Stimulated activated CD8-positive, alpha-beta memory T cell treated with anti-CD3 and anti-CD28 coated beads, Interleukin-2, amount 100 ng/mL, for 1 hour (primary cell): ENCODE data around the gene ECI1.

Experiments used
- DNase-seq, 2 donors: peaks; one replicate each; pipeline ENCODE4 v3.0.0-alpha.2; 2020; ENCODE audit warnings: low read depth in 2 of 2

The ECI1 gene

GRCh38 chr16:2196162-2196980 lies 55.0 kb downstream of the ECI1 start, which contains the start of gene CASKIN1:
TSS of gene CASKIN1 (minus strand) at chr16:2196605. CDS start at chr16:2196432, 173 bp downstream.
- DNase-seq, result no peak

- DNase-seq, result no peak
Measured at GRCh38 chr16:2195322-2196161, 55.8 kb downstream of the ECI1 start.

DNA sequence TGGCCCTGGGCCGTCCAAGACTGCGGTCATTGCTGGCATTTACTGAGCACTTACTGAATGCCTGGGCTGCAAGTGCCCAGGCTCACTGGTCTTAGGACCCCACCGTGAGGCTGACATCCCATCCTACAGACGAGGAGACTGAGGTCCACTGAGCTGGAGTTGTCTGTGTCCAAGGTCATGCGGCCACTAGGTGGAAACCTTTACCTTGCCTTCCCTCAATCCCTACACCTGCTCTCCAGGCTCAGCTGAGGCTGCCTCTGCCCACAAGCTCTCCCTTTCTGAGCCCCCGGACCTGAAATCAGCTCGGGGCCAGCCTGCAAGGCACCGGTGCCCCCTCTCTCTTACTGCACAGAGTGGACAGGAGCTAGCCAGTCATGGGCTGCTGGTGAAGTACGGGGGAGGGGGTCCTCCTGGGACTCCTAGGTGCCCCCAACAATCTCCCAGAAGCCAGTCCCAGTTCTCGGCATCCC lies 56.5 kb downstream of the ECI1 start:
- DNase-seq, result peak in 1 of 2 donors; percentile 17

- no peak for DNase-seq
Measured at GRCh38 chr16:2194166-2194834, 57.1 kb downstream of the ECI1 start.

DNA sequence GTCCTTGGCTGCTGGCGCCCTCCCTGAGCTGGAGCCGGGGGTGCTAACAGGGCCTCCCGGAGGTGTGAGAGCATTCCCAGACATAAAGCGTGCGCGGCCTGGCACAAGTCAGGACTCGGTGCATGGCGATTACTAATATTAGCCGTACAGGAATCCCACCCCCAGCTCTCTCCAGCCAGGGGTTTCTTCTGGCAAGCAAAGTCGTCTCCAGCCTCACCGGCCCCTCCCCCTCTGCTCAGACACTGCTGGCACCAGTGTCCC lies 60.0 kb downstream of the ECI1 start:
- DNase-seq, result no peak

- no peak for DNase-seq
Measured at GRCh38 chr16:2190659-2191445, 60.5 kb downstream of the ECI1 start.

- DNase-seq, result no peak
Measured at GRCh38 chr16:2190002-2190658, 61.3 kb downstream of the ECI1 start.
